ENCODE data around the gene SLC9A3. TPM values are rescaled to one million over a fixed set of nuclear protein-coding genes. Genes with fewer than 3 reads are reported as not detected.

Gene SLC9A3
- total RNA-seq, 5 donors from 2014 or later (not counting 1 experiment from before 2014, with no cell fraction given) = 1.9 to 3.5 (median 2.5) TPM

DNA sequence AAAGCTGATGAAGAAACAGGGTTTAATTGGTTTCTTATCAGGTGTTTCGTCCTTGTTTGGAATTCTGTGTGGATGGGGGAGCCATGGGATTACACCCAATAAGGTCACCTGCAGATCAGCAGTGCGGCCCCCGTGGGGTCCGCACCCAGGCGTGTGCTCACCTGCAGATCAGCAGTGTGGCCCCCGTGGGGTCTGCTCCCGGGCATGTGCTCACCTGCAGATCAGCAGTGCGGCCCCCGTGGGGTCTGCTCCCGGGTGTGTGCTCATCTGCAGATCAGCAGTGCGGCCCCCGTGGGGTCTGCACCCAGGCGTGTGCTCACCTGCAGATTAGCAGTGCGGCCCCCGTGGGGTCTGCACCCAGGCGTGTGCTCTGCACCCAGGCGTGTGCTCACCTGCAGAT is 46.2 kb upstream of the SLC9A3 start:
- no peak overlapping the region for H3K27ac ChIP-seq (ENCODE audit: low read length)
- CTCF ChIA-PET = no interaction called here
- H3K4me3 ChIP-seq (ENCODE audit: control insufficient read depth in 1 of 2, extremely low read depth in 1 of 2, low read length in 1 of 2) = no peak overlapping the region
- H3K27ac Mint-ChIP-seq = no peak overlapping the region
- no peaks in the 10 kb centered on the region for H3K36me3 Mint-ChIP-seq
- H3K9me3 ChIP-seq = no peaks in the 10 kb centered on the region
- H3K4me1 ChIP-seq (ENCODE audit: control insufficient read depth in 1 of 2, extremely low read depth in 1 of 2, insufficient read depth in 2 of 2, low read length in 2 of 2) = no peaks in the 10 kb centered on the region
- no peaks in the 10 kb centered on the region for H3K36me3 ChIP-seq (ENCODE audit: control insufficient read depth in 2 of 2, extremely low read depth in 1 of 2, insufficient read depth in 1 of 2, low read length in 1 of 2)
- POLR2A ChIA-PET = no interaction called here
- H3K4me1 Mint-ChIP-seq = no peaks in the 10 kb centered on the region
- peaks cover 0 to 54% of the 10 kb centered on the region in 2 experiments for H3K27me3 ChIP-seq (replicated peaks in 1 of 2; ENCODE audit: control insufficient read depth in 2 of 2, extremely low read depth in 1 of 2, insufficient read depth in 2 of 2, low read length in 1 of 2)
- peaks cover 26 to 60% of the 10 kb centered on the region in 2 donors for H3K27me3 Mint-ChIP-seq
- H3K9me3 Mint-ChIP-seq = peaks cover 4 to 5% (median 5%) of the 10 kb centered on the region in 3 donors
- WGBS (ENCODE audit: insufficient coverage) = 89% methylated on average over 17 of the region's 17 CpGs
- DNase-seq (no peak), ATAC-seq (replicated peaks in 1 of 4) (no peak)
- no peak overlapping the region for H3K4me3 Mint-ChIP-seq

DNA sequence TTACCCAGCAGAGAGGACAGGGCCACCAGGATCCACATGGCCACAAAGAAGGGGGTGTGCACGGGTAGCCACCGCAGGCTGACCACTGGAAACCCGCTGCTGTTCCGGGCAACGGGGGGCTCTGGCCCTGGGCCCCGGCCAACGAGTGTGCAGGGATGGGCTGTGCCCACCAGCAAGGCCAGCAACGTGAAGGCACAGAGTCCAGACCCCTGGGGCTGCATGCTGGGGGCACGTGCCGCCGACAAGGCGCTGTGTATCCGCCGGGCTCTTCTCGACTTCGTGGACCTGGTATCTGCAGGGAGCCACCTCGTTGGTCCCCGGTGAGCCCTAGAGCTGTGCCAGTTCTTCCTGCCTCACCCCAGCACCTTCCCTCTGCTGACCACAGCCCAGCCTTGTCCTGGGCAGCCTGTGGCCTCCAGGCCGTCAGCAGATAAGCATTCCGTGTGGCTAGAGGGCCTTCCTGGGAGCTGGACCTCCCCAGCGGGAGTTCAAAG is 45.7 kb upstream of the SLC9A3 start:
- 79% methylated on average over 21 of the region's 21 CpGs for WGBS (ENCODE audit: insufficient coverage)

GRCh38 chr5:569358-569867 is 45.2 kb upstream of the SLC9A3 start:
- POLR2A ChIA-PET = no interaction called here
- DNase-seq (no peak), ATAC-seq (replicated peaks in 1 of 4) (no peak)
- Histone ChIP-seq H3K4me3 (ENCODE audit: control insufficient read depth in 1 of 2, extremely low read depth in 1 of 2, low read length in 1 of 2) (no peak overlapping the region), H3K27ac (ENCODE audit: low read length) (no peak overlapping the region), H3K9me3 (no peaks in the 10 kb centered on the region), H3K36me3 (ENCODE audit: control insufficient read depth in 2 of 2, extremely low read depth in 1 of 2, insufficient read depth in 1 of 2, low read length in 1 of 2) (no peaks in the 10 kb centered on the region), H3K27me3 (replicated peaks in 1 of 2; ENCODE audit: control insufficient read depth in 2 of 2, extremely low read depth in 1 of 2, insufficient read depth in 2 of 2, low read length in 1 of 2) (peaks cover 0 to 50% of the 10 kb centered on the region in 2 experiments), H3K4me1 (ENCODE audit: control insufficient read depth in 1 of 2, extremely low read depth in 1 of 2, insufficient read depth in 2 of 2, low read length in 2 of 2) (no peaks in the 10 kb centered on the region)
- peaks cover 22 to 50% of the 10 kb centered on the region in 2 donors for H3K27me3 Mint-ChIP-seq
- 88% methylated on average over 15 of the region's 23 CpGs for WGBS (ENCODE audit: insufficient coverage)
- no peak overlapping the region for H3K4me3 Mint-ChIP-seq
- H3K4me1 Mint-ChIP-seq = no peaks in the 10 kb centered on the region
- H3K27ac Mint-ChIP-seq = no peak overlapping the region
- H3K9me3 Mint-ChIP-seq = no peaks in the 10 kb centered on the region
- CTCF ChIA-PET = no interaction called here
- no peaks in the 10 kb centered on the region for H3K36me3 Mint-ChIP-seq

More for the DNA sequence above, 45.7 kb upstream of the SLC9A3 start:
- Histone ChIP-seq H3K4me3 (ENCODE audit: control insufficient read depth in 1 of 2, extremely low read depth in 1 of 2, low read length in 1 of 2) (no peak overlapping the region), H3K27ac (ENCODE audit: low read length) (no peak overlapping the region), H3K9me3 (no peaks in the 10 kb centered on the region), H3K27me3 (replicated peaks in 1 of 2; ENCODE audit: control insufficient read depth in 2 of 2, extremely low read depth in 1 of 2, insufficient read depth in 2 of 2, low read length in 1 of 2) (peaks cover 0 to 53% of the 10 kb centered on the region in 2 experiments), H3K4me1 (ENCODE audit: control insufficient read depth in 1 of 2, extremely low read depth in 1 of 2, insufficient read depth in 2 of 2, low read length in 2 of 2) (no peaks in the 10 kb centered on the region), H3K36me3 (ENCODE audit: control insufficient read depth in 2 of 2, extremely low read depth in 1 of 2, insufficient read depth in 1 of 2, low read length in 1 of 2) (no peaks in the 10 kb centered on the region)
- Mint-ChIP-seq H3K4me1 (no peaks in the 10 kb centered on the region), H3K27me3 (peaks cover 26 to 54% of the 10 kb centered on the region in 2 donors), H3K9me3 (no peaks in the 10 kb centered on the region), H3K4me3 (no peak overlapping the region), H3K27ac (no peak overlapping the region), H3K36me3 (no peaks in the 10 kb centered on the region)
- DNase-seq (no peak), ATAC-seq (replicated peaks in 1 of 4) (no peak)
- CTCF ChIA-PET = no interaction called here
- POLR2A ChIA-PET = no interaction called here

DNA sequence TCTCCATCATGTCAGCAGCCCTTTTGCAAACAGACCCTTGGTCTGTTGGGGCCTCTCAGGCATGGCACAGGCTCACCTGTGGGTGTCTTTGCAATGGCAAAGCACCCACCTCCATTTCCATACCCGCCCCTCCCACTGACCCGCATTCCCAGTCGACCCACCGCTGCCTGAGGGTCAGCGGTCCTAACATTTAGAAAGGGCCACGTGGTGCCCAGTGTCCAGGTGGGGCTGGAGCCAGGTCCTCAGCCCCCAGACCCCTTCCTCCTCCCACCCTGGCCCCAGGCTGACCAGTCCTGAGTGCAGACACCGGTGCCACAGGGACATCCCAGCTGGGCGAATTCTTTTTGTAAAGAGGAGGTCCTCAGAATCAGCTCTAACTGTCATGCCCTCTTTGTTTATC is 44.6 kb upstream of the SLC9A3 start:
- H3K9me3 Mint-ChIP-seq = no peaks in the 10 kb centered on the region
- Histone ChIP-seq H3K36me3 (ENCODE audit: control insufficient read depth in 2 of 2, extremely low read depth in 1 of 2, insufficient read depth in 1 of 2, low read length in 1 of 2) (no peaks in the 10 kb centered on the region), H3K9me3 (no peaks in the 10 kb centered on the region), H3K4me3 (ENCODE audit: control insufficient read depth in 1 of 2, extremely low read depth in 1 of 2, low read length in 1 of 2) (no peak overlapping the region), H3K27ac (ENCODE audit: low read length) (no peak overlapping the region), H3K4me1 (ENCODE audit: control insufficient read depth in 1 of 2, extremely low read depth in 1 of 2, insufficient read depth in 2 of 2, low read length in 2 of 2) (no peaks in the 10 kb centered on the region), H3K27me3 (replicated peaks in 1 of 2; ENCODE audit: control insufficient read depth in 2 of 2, extremely low read depth in 1 of 2, insufficient read depth in 2 of 2, low read length in 1 of 2) (peaks cover 0 to 46% of the 10 kb centered on the region in 2 experiments)
- 88% methylated on average over 5 of the region's 8 CpGs for WGBS (ENCODE audit: insufficient coverage)
- H3K27me3 Mint-ChIP-seq = peaks cover 22 to 48% of the 10 kb centered on the region in 2 donors
- CTCF ChIA-PET = no interaction called here
- no peaks in the 10 kb centered on the region for H3K36me3 Mint-ChIP-seq
- no peak overlapping the region for H3K4me3 Mint-ChIP-seq
- peak overlapping the region in 1 of 2 donors; percentile 43 for H3K27ac Mint-ChIP-seq
- no peak for ATAC-seq (replicated peaks in 1 of 4)
- no peak for DNase-seq
- H3K4me1 Mint-ChIP-seq = no peaks in the 10 kb centered on the region
- POLR2A ChIA-PET = no interaction called here

DNA sequence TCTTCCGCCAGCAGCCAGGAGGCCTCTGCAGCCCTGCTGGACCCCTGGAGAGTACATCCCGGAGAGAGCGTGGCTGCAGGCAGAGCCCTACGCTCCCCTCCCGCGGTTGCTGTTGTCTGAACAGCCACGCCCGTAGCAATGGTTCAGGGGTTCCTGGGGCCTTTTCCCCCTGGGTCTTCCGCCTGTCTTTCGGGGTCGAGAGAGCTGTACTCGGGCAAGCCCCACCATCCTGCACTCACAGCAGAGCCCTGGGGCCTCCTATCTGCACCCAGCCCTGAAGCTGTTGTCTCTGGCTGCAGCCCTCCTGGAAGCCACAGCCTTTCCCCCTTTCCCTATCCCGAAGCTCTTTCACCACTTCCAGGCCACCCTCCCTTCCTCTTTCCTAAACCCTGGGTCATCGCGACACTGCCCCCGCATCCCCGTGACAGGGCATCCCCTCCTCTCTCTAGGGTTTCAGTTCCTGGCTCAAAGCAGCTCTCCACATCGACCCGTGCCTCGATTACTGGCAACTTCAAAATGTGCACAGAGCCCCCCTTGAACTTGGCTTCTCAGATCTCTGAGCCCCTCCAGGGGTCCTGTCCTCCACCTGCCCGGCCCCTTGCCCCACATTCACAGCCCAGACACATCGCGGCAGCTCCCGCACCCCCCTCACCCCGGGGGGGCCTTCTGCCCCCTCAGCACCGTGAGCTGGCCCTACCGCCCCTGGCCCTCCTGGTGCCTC is 44.0 kb upstream of the SLC9A3 start:
- no peak overlapping the region for H3K27ac Mint-ChIP-seq
- no peaks in the 10 kb centered on the region for H3K4me1 ChIP-seq (ENCODE audit: control insufficient read depth in 1 of 2, extremely low read depth in 1 of 2, insufficient read depth in 2 of 2, low read length in 2 of 2)
- DNase-seq (no peak), ATAC-seq (replicated peaks in 1 of 4) (no peak)
- H3K27me3 ChIP-seq (replicated peaks in 1 of 2; ENCODE audit: control insufficient read depth in 2 of 2, extremely low read depth in 1 of 2, insufficient read depth in 2 of 2, low read length in 1 of 2) = peaks cover 0 to 41% of the 10 kb centered on the region in 2 experiments
- H3K4me3 ChIP-seq (ENCODE audit: control insufficient read depth in 1 of 2, extremely low read depth in 1 of 2, low read length in 1 of 2) = no peak overlapping the region
- no peaks in the 10 kb centered on the region for H3K4me1 Mint-ChIP-seq
- POLR2A ChIA-PET = no interaction called here
- no peak overlapping the region for H3K4me3 Mint-ChIP-seq
- no peak overlapping the region for H3K27ac ChIP-seq (ENCODE audit: low read length)
- H3K36me3 Mint-ChIP-seq = no peaks in the 10 kb centered on the region
- no peaks in the 10 kb centered on the region for H3K36me3 ChIP-seq (ENCODE audit: control insufficient read depth in 2 of 2, extremely low read depth in 1 of 2, insufficient read depth in 1 of 2, low read length in 1 of 2)
- peaks cover 22 to 43% of the 10 kb centered on the region in 2 donors for H3K27me3 Mint-ChIP-seq
- 75% methylated on average over 26 of the region's 27 CpGs for WGBS (ENCODE audit: insufficient coverage)
- CTCF ChIA-PET = no interaction called here
- H3K9me3 Mint-ChIP-seq = no peaks in the 10 kb centered on the region
- no peaks in the 10 kb centered on the region for H3K9me3 ChIP-seq

- DNase-seq = no peak
- H3K36me3 ChIP-seq (ENCODE audit: control insufficient read depth in 2 of 2, extremely low read depth in 1 of 2, insufficient read depth in 1 of 2, low read length in 1 of 2) = no peaks in the 10 kb centered on the region
- no peak overlapping the region for H3K4me3 ChIP-seq (ENCODE audit: control insufficient read depth in 1 of 2, extremely low read depth in 1 of 2, low read length in 1 of 2)
- H3K9me3 Mint-ChIP-seq = no peaks in the 10 kb centered on the region
- WGBS (ENCODE audit: insufficient coverage) = 84% methylated on average over 13 of the region's 13 CpGs
- H3K4me1 Mint-ChIP-seq = no peaks in the 10 kb centered on the region
- POLR2A ChIA-PET = no interaction called here
- ATAC-seq (replicated peaks in 1 of 4) = no peak
- no peak overlapping the region for H3K4me3 Mint-ChIP-seq
- CTCF ChIA-PET = no interaction called here
- H3K27me3 Mint-ChIP-seq = peaks cover 22 to 38% of the 10 kb centered on the region in 2 donors
- peaks cover 0 to 37% of the 10 kb centered on the region in 2 experiments for H3K27me3 ChIP-seq (replicated peaks in 1 of 2; ENCODE audit: control insufficient read depth in 2 of 2, extremely low read depth in 1 of 2, insufficient read depth in 2 of 2, low read length in 1 of 2)
- no peaks in the 10 kb centered on the region for H3K4me1 ChIP-seq (ENCODE audit: control insufficient read depth in 1 of 2, extremely low read depth in 1 of 2, insufficient read depth in 2 of 2, low read length in 2 of 2)
- no peaks in the 10 kb centered on the region for H3K36me3 Mint-ChIP-seq
- H3K27ac Mint-ChIP-seq = no peak overlapping the region
- H3K9me3 ChIP-seq = no peaks in the 10 kb centered on the region
- H3K27ac ChIP-seq (ENCODE audit: low read length) = no peak overlapping the region
Observed at GRCh38 chr5:567664-568060, 43.4 kb upstream of the SLC9A3 start.
